GM19468 (cell line): ENCODE measurements around the gene CACNA1G.

Experiments used
- ATAC-seq: cut with Tn5 transposase; IDR thresholded peaks from one replicate; pipeline ENCODE4 v1.9.1; 2021; ENCODE audit warnings: mild to moderate bottlenecking, moderate library complexity, moderate number of reproducible peaks; ENCODE audit not compliant: unreplicated experiment; ENCODE audit errors: extremely low read depth

Gene CACNA1G

GRCh38 chr17:50664788-50665458 lies 104.4 kb downstream of the CACNA1G start:
- ATAC-seq: no peak

DNA sequence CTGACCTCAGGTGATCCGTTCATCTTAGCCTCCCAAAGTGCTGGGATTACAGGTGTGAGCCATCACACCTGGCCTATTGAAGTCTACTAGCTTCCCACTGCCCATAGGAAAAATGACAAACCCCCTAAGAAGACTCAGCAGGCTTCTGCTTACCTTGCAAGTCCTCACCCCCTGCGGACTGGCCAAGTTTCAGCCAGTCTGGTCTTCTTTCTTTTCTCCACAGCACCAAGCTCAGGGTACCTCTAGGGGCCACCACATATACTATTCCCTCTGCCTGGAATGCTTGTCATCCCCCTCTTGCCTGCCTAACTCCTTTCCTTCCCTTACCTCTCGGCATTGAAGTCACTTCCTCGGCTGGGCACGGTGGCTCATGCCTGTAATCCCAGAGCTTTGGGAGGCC lies 105.3 kb downstream of the CACNA1G start:
- no peak for ATAC-seq

GRCh38 chr17:50666316-50666715 lies 105.8 kb downstream of the CACNA1G start:
- no peak for ATAC-seq

DNA sequence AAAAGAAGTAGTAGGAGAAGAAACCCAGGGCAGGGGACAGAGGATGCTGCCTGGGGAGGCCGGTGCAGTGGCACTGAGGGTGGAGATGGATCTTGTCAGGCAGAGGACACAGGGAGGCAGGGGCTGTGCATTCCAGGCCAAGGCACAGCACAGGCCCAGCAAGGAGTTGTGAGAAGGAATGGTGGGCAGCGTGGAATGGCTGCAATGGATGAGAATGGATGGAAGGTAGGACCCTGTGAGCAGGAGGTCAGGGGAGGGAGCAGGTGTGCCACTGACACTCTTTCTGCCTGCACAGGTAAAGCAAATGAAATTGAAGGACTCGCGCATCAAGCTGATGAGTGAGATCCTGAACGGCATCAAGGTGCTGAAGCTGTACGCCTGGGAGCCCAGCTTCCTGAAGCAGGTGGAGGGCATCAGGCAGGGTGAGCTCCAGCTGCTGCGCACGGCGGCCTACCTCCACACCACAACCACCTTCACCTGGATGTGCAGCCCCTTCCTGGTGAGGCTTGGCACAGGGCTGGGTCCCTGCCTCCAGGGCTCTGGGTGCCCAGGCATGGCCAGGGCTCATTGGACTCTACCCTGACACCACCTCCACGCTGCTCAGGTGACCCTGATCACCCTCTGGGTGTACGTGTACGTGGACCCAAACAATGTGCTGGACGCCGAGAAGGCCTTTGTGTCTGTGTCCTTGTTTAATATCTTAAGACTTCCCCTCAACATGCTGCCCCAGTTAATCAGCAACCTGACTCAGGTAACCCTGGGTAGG lies 106.9 kb downstream of the CACNA1G start:
- ATAC-seq: no peak

DNA sequence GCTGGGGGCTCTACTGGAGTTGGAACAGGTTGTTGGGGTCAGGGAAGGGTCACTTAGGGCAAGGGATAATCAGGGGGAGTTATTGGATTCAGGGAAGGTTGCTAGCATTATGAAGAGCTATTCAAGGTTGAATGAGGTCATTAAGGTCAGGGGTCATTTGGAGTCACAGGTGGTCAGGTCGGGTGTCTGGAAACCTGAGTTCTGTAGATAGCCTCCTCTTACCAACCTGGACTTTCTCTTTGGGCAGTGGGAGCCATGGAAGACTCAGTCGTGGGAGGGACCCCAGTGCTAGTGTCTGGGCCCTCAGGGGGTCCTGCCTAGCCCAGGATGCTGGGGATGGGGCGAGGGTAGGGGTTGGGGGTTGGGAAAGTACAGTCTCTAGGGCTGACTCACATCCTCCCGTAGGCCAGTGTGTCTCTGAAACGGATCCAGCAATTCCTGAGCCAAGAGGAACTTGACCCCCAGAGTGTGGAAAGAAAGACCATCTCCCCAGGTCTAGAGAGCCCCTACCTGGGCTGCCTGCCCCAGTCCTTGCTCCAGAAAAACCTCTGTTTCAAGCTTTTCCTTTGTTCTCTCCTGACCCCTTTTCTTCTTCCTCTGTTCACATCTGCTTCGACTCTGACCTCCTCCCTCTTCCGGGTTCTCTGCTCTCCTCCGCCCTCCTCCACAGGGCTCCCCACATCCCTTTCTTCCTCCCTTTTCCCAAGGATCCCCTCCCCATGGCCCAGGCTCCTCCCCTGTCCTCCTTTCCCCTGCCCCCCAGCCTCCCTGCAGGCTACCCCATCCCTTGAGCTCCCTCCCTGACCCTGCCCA lies 107.7 kb downstream of the CACNA1G start:
- ATAC-seq: no peak

- ATAC-seq: no peak
Measured at GRCh38 chr17:50668838-50669581, 108.5 kb downstream of the CACNA1G start.

DNA sequence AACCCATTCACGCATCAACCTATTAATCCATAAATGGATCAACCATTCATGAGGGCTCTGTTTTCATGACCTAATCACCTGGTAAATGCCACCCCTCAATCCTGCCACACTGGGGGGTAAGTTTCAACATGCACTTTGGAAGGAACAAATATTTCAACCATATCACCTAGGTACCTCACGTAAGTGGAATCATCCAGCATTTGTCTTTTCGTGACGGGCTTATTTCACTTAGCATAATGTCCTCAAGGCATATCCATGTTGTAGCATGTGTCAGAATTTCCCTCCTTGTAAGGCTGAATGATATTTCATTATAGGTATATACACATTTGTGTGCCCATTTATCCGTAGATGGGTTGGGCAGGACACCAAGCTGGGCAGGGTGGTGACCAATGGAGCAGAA lies 111.6 kb downstream of the CACNA1G start:
- ATAC-seq: no peak

- ATAC-seq: no peak
Measured at GRCh38 chr17:50672831-50673551, 112.5 kb downstream of the CACNA1G start.

DNA sequence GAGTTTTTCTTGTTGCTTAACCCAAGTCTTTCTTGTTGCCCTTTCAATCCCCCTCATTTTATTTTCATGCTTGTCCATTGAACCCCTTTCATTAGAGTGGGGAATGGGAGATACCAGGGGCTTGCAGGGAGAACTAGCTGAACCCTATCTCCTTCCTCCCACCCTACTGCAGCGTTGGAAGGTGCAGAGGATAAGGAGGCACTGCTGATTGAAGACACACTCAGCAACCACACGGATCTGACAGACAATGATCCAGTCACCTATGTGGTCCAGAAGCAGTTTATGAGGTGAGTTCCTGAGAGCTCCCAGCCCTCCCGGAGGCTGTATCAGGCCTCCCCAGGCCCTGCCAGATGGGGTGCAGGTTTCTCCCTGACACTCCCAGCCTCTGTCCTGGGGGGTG lies 114.7 kb downstream of the CACNA1G start:
- no peak for ATAC-seq

DNA sequence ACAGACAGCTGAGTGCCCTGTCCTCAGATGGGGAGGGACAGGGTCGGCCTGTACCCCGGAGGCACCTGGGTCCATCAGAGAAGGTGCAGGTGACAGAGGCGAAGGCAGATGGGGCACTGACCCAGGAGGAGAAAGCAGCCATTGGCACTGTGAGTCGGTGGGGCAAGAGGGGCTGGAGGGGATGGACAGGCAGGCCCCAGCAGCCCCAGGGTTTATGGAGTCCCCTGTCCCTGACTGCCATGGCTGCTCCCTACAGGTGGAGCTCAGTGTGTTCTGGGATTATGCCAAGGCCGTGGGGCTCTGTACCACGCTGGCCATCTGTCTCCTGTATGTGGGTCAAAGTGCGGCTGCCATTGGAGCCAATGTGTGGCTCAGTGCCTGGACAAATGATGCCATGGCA lies 115.1 kb downstream of the CACNA1G start:
- ATAC-seq: no peak

DNA sequence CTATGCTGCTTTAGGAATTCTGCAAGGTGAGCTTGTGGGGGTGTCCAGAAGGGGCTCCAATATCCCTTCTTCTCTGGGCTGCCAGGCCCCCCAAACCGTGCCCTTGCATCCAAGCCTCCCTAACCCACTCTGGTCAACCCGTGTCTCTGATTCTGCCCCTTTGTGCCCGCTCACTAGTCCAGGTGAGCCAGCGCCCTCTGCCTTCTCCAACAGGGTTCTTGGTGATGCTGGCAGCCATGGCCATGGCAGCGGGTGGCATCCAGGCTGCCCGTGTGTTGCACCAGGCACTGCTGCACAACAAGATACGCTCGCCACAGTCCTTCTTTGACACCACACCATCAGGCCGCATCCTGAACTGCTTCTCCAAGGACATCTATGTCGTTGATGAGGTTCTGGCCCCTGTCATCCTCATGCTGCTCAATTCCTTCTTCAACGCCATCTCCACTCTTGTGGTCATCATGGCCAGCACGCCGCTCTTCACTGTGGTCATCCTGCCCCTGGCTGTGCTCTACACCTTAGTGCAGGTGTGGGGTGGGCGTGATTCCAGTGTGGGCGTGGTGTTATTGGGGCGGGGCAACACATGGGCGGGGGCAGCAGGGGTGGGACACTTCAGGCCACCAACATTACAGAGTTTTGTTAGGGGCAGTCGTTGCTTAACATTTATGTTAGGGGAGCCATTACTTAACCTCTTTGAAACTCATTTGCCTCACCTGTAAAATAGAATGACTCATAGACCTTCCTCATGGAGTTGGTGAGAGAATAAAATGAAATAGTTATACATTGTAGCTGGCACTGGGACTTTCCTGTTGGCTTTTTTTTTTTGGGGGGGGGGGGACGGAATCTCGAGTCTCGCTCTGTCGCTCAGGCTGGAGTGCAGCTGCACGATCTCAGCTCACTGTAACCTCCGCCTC lies 115.8 kb downstream of the CACNA1G start:
- no peak for ATAC-seq
